ENCODE measurements around the gene RETREG3. TPM values are rescaled to one million over a fixed set of nuclear protein-coding genes. Genes with fewer than 3 reads are reported as not detected.
A peak's percentile ranks its signal among the peaks of the same experiment; 100 is the strongest.

RETREG3 gene, protein sequence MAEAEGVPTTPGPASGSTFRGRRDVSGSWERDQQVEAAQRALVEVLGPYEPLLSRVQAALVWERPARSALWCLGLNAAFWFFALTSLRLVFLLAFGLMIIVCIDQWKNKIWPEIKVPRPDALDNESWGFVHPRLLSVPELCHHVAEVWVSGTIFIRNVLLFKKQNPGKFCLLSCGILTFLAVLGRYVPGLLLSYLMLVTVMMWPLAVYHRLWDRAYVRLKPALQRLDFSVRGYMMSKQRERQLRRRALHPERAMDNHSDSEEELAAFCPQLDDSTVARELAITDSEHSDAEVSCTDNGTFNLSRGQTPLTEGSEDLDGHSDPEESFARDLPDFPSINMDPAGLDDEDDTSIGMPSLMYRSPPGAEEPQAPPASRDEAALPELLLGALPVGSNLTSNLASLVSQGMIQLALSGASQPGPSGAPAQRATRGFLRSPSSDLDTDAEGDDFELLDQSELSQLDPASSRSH
- total RNA-seq (67.0 and 68.6 TPM in 2 replicates), polyA plus RNA-seq (30.0 and 37.5 TPM in 2 replicates), polyA minus RNA-seq (ENCODE audit: low replicate concordance) (82.2 and 83.7 TPM in 2 replicates)
- 17.8 and 25.1 TPM in 2 replicates for polyA plus RNA-seq (2012)

DNA sequence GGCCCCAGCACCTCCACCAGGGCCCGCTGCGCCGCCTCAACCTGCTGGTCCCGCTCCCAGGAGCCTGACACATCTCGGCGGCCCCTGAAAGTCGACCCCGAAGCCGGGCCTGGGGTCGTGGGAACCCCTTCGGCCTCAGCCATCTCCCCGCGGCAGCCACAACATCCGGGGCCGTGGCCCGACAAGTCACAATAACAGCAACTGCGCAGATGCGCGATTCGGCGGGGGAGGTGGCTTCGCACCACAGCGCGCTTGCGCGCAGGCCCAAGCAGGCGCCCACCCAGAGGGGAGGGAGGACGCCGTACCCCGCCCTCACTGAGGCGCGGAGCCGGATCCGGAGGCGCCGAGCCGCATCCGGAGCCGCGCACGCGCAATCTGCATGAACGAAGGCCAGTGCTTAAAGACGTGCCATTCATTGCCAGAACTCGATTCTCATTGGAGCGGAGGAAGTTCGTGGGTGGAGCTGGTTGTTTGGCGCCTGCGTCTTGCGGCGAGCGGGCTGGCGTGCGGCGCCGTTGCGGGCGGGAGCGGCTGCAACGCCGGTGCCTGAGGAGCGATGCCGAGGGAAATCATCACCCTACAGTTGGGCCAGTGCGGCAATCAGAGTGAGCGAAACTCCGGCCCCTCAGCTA, at the start of gene RETREG3, which contains the start of gene TUBG1:
Gene RETREG3, minus strand, starts transcription at position 193 of the 632 bp plus-strand sequence. Its CDS starts 50 bp downstream, at position 143.
Gene TUBG1, plus strand, starts transcription at position 502 of the 632 bp plus-strand sequence. Its CDS starts 55 bp downstream, at position 557.
- TF ChIP-seq EZH2 (IDR thresholded peaks at IDR 0.05; ENCODE audit: low read length, missing control alignments), result no peak
- TF ChIP-seq, protein P1, sequence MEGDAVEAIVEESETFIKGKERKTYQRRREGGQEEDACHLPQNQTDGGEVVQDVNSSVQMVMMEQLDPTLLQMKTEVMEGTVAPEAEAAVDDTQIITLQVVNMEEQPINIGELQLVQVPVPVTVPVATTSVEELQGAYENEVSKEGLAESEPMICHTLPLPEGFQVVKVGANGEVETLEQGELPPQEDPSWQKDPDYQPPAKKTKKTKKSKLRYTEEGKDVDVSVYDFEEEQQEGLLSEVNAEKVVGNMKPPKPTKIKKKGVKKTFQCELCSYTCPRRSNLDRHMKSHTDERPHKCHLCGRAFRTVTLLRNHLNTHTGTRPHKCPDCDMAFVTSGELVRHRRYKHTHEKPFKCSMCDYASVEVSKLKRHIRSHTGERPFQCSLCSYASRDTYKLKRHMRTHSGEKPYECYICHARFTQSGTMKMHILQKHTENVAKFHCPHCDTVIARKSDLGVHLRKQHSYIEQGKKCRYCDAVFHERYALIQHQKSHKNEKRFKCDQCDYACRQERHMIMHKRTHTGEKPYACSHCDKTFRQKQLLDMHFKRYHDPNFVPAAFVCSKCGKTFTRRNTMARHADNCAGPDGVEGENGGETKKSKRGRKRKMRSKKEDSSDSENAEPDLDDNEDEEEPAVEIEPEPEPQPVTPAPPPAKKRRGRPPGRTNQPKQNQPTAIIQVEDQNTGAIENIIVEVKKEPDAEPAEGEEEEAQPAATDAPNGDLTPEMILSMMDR (conservative IDR thresholded peaks at IDR 0.05 in 1 of 2, IDR thresholded peaks at IDR 0.05 in 1 of 2; ENCODE audit: low read depth in 1 of 2, low read length in 2 of 2), result peak; percentile 33 to 42
- Histone ChIP-seq H3K4me3 (replicated peaks in 1 of 4; ENCODE audit: control extremely low read depth in 1 of 4, insufficient read depth in 1 of 4, low read depth in 3 of 4, low read length in 4 of 4) (peak within 1 kb of the TSS; percentile 86 to 98 (median 92)), H3K9ac (ENCODE audit: insufficient read depth, low read length) (peak within 1 kb of the TSS; percentile 77), H3K4me2 (ENCODE audit: extremely low read depth, insufficient read depth, low read length) (peak within 1 kb of the TSS; percentile 81), H3K9me3 (ENCODE audit: control insufficient read depth, insufficient read depth, low read depth, low read length) (no peaks in the 10 kb centered on the region), H3K79me2 (ENCODE audit: control insufficient read depth, insufficient read depth, low read length) (peaks cover 45% of the 10 kb centered on the region), H2AFZ (ENCODE audit: low read length) (peak within 1 kb of the TSS; percentile 96), H3K4me1 (ENCODE audit: control insufficient read depth, extremely low read depth, insufficient read depth, low read length) (peaks cover 3% of the 10 kb centered on the region), H3K27me3 (ENCODE audit: control insufficient read depth, insufficient read depth, low read length) (no peaks in the 10 kb centered on the region), H3K27ac (ENCODE audit: insufficient read depth, low read length) (peak within 1 kb of the TSS; percentile 91), H3K36me3 (ENCODE audit: control insufficient read depth, insufficient read depth, low read length) (peaks cover 6% of the 10 kb centered on the region), H4K20me1 (ENCODE audit: control insufficient read depth, extremely low read depth, insufficient read depth, low read length) (no peaks in the 10 kb centered on the region)
- DNase-seq (ENCODE audit: low read depth in 2 of 2), result peak; percentile 98 to 99

DNA sequence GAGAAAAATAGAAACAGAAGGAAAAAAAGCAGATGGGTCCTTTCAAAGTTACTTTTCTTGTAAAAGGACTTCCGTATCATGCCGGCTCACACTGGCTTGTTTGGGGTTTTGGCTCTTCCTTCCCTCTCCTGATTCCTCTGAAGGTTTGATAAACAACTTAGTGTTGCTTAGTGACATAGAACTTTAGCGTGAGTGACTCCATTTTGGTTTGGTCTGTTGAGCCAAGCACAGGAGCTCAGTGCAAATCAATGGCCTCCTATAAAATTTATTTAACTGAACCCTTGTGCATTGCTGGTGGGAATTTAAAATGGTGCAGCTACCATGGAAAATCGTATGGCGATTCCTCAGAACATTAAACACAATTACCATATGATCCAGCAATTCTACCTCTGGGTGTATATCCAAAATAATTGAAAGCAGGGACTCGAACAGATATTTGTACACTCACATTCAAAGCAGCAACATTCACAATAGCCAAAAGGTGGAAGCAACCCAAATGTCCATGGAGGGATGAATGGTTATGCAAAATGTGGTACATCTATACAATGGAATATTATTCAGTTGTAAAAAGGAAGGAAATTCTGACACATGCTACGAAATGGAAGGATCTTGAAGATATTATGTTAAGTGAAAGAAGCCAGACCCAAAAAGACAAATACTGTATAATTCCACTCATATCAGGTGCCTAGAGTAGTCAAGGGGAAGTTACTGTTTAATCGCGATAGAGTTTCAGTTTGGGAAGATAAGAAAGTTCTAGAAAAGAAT, 48.8 kb upstream of the RETREG3 start:
- Histone ChIP-seq H3K4me3 (replicated peaks in 1 of 4; ENCODE audit: control extremely low read depth in 1 of 4, insufficient read depth in 1 of 4, low read depth in 3 of 4, low read length in 4 of 4) (no peak overlapping the region), H3K36me3 (ENCODE audit: control insufficient read depth, insufficient read depth, low read length) (peaks cover 4% of the 10 kb centered on the region), H4K20me1 (ENCODE audit: control insufficient read depth, extremely low read depth, insufficient read depth, low read length) (no peaks in the 10 kb centered on the region), H3K4me1 (ENCODE audit: control insufficient read depth, extremely low read depth, insufficient read depth, low read length) (peaks cover 13% of the 10 kb centered on the region), H3K9me3 (ENCODE audit: control insufficient read depth, insufficient read depth, low read depth, low read length) (no peaks in the 10 kb centered on the region), H3K27ac (ENCODE audit: insufficient read depth, low read length) (no peak overlapping the region), H2AFZ (ENCODE audit: low read length) (no peak overlapping the region), H3K9ac (ENCODE audit: insufficient read depth, low read length) (no peak overlapping the region), H3K4me2 (ENCODE audit: extremely low read depth, insufficient read depth, low read length) (no peak overlapping the region), H3K27me3 (ENCODE audit: control insufficient read depth, insufficient read depth, low read length) (no peaks in the 10 kb centered on the region), H3K79me2 (ENCODE audit: control insufficient read depth, insufficient read depth, low read length) (no peaks in the 10 kb centered on the region)
- TF ChIP-seq, protein P1 (conservative IDR thresholded peaks at IDR 0.05 in 1 of 2, IDR thresholded peaks at IDR 0.05 in 1 of 2; ENCODE audit: low read depth in 1 of 2, low read length in 2 of 2), result no peak
- TF ChIP-seq EZH2 (IDR thresholded peaks at IDR 0.05; ENCODE audit: low read length, missing control alignments), result no peak
- no peak for DNase-seq (ENCODE audit: low read depth in 2 of 2)

Data from fibroblast of lung (primary cell).